Measurements from ENCODE around the gene DNAJA4. TPM values are rescaled to one million over a fixed set of nuclear protein-coding genes. Genes with fewer than 3 reads are reported as not detected.

The DNAJA4 gene
- total and polyA plus RNA-seq, 2 of the 8 experiments (the other 6 are each of a cell fraction or from before 2014, with no cell fraction given): 3.6 to 6.2 TPM

- TF ChIP-seq BRCA1 (IDR thresholded peaks at IDR 0.05; ENCODE audit: low read depth, low read length): no peak
- no peak for TF ChIP-seq HDAC6 (IDR thresholded peaks at IDR 0.05; ENCODE audit: low read depth, low read length)
- TF ChIP-seq CBX8 (IDR thresholded peaks at IDR 0.05; ENCODE audit: borderline replicate concordance, low read depth, low read length): no peak
- TF ChIP-seq RFX5 (IDR thresholded peaks at IDR 0.05; ENCODE audit: borderline replicate concordance, low read depth, low read length): no peak
These were observed 46.9 kb downstream of the DNAJA4 start (continued) for GRCh38 chr15:78311292-78311691.
